H1 (cell line): ENCODE results near the gene MICU2. TPM values are rescaled to one million over a fixed set of nuclear protein-coding genes. Genes with fewer than 3 reads are reported as not detected.

Source experiments
- CTCF ChIA-PET: fragments of 300-600 bp; sonication (Branson Sonifier 250); formaldehyde crosslinking; loops from one replicate; lab custom pipeline; 2021; ENCODE audit not compliant: partially characterized antibody; lab: Charles Lee
- POLR2A ChIA-PET: fragments of 300-600 bp; sonication (Branson Sonifier 250); formaldehyde crosslinking; loops from one replicate; lab custom pipeline; 2021; ENCODE audit warnings: inconsistent platforms; ENCODE audit not compliant: partially characterized antibody; lab: Charles Lee
- DNase-seq, 2 experiments: peaks; one replicate each; pipeline versions ENCODE4 v3.0.0 to v3.0.0-alpha.2; 2010 to 2022; ENCODE audit warnings: low spot score in 2 of 2, low read depth in 1 of 2, mixed read lengths in 1 of 2
- FAIRE-seq: peaks from 2 replicates; lab custom pipeline; 2011; peaks lifted over from hg19 to GRCh38; lab: Jason Lieb, UNC
- H2AFZ ChIP-seq: 2 replicates; pipeline ENCODE4 v1.8.1; 2012; ENCODE audit warnings: low read length, inconsistent platforms
- H2AK5ac ChIP-seq: 2 replicates; pipeline ENCODE4 v1.6.1; 2013; ENCODE audit warnings: low read depth, low read length
- H2BK120ac ChIP-seq: replicated peaks from 2 replicates; pipeline ENCODE3; 2013; ENCODE audit warnings: low read depth, low read length, inconsistent platforms
- H2BK12ac ChIP-seq: 2 replicates; pipeline ENCODE4 v1.6.1; 2013; ENCODE audit warnings: low read depth, low read length
- H2BK15ac ChIP-seq: 2 replicates; pipeline ENCODE4 v1.6.1; 2013; ENCODE audit warnings: low read length
- H2BK20ac ChIP-seq: 2 replicates; pipeline ENCODE4 v1.6.1; 2013; ENCODE audit warnings: low read length
- H2BK5ac ChIP-seq: 2 replicates; pipeline ENCODE4 v1.6.1; 2013; ENCODE audit warnings: low read depth, low read length
- H3K14ac ChIP-seq: 2 replicates; pipeline ENCODE4 v1.6.1; 2013; ENCODE audit warnings: inconsistent platforms; ENCODE audit not compliant: insufficient read length
- H3K18ac ChIP-seq: 2 replicates; pipeline ENCODE4 v1.6.1; 2013; ENCODE audit warnings: low read length; ENCODE audit errors: extremely low read depth
- H3K23ac ChIP-seq: 2 replicates; pipeline ENCODE4 v1.6.1; 2013; ENCODE audit warnings: inconsistent platforms; ENCODE audit not compliant: insufficient read length
- H3K23me2 ChIP-seq: 2 replicates; pipeline ENCODE4 v1.6.1; 2013; ENCODE audit warnings: low read depth, low read length
- H3K27ac ChIP-seq: 2 replicates; pipeline ENCODE4 v1.6.1; 2011; ENCODE audit warnings: low read depth, low read length, inconsistent platforms
- H3K27me3 ChIP-seq, 4 experiments: replicated peaks in 1 of 4; 1 replicate in 1 of 4; 2 replicates in 3 of 4; pipeline versions ENCODE4 v1.6.1 to v1.8.1; 2011 to 2013; ENCODE audit warnings: low read length in 3 of 4, mild to moderate bottlenecking in 3 of 4, inconsistent platforms in 2 of 4, mixed read lengths in 2 of 4, moderate library complexity in 1 of 4; ENCODE audit not compliant: control insufficient read depth in 3 of 4, insufficient read depth in 3 of 4; ENCODE audit errors: extremely low read depth in 1 of 4
- H3K36me3 ChIP-seq, 4 experiments: 2 replicates each; pipeline versions ENCODE4 v1.6.1 to v1.8.1; 2011 to 2013; ENCODE audit warnings: mild to moderate bottlenecking in 4 of 4, low read length in 3 of 4, moderate library complexity in 2 of 4, control low read depth in 1 of 4, inconsistent platforms in 1 of 4; ENCODE audit not compliant: insufficient read depth in 4 of 4, control insufficient read depth in 2 of 4
- H3K4ac ChIP-seq: replicated peaks from 2 replicates; pipeline ENCODE3; 2013; ENCODE audit warnings: low read length, low read depth, mixed read lengths, inconsistent platforms; ENCODE audit not compliant: insufficient read length
- H3K4me1 ChIP-seq, 4 experiments: replicated peaks in 1 of 4; 1 replicate in 1 of 4; 2 replicates in 3 of 4; pipeline versions ENCODE4 v1.6.1 to v1.8.1; 2011 to 2013; ENCODE audit warnings: low read length in 3 of 4, inconsistent platforms in 2 of 4, mixed read lengths in 1 of 4; ENCODE audit not compliant: insufficient read depth in 4 of 4, control insufficient read depth in 3 of 4
- H3K4me2 ChIP-seq, 2 experiments: 2 replicates each; pipeline versions ENCODE4 v1.6.1 to v1.8.1; 2011 to 2013; ENCODE audit warnings: low read depth in 2 of 2, low read length in 2 of 2, control low read depth in 1 of 2, inconsistent platforms in 1 of 2, mild to moderate bottlenecking in 1 of 2; ENCODE audit not compliant: insufficient read depth in 1 of 2
- H3K4me3 ChIP-seq, 4 experiments: fragments of 200-600, 300-600 bp in 1 of 4; sonication (generic), shearing (Covaris generic), sonication (Bioruptor Twin) in 1 of 4; 2 replicates each; pipeline versions ENCODE4 v1.5.1 to v1.8.1; 2011 to 2016; ENCODE audit warnings: low read length in 4 of 4, low read depth in 3 of 4, control low read depth in 2 of 4, inconsistent platforms in 2 of 4, mild to moderate bottlenecking in 2 of 4, mixed read lengths in 1 of 4, moderate library complexity in 1 of 4; ENCODE audit not compliant: insufficient read depth in 2 of 4; ENCODE audit errors: extremely low read depth in 1 of 4
- H3K56ac ChIP-seq: replicated peaks from 2 replicates; pipeline ENCODE3; 2013; ENCODE audit warnings: low read depth, mild to moderate bottlenecking, mixed read lengths, low read length, inconsistent platforms; ENCODE audit not compliant: insufficient read length
- H3K79me1 ChIP-seq: 2 replicates; pipeline ENCODE4 v1.6.1; 2013; ENCODE audit warnings: low read depth, low read length, control low read depth
- H3K79me2 ChIP-seq, 2 experiments: 2 replicates each; pipeline versions ENCODE4 v1.6.1 to v1.8.1; 2012 to 2013; ENCODE audit warnings: low read length in 2 of 2, mild to moderate bottlenecking in 2 of 2, inconsistent platforms in 1 of 2; ENCODE audit not compliant: insufficient read depth in 2 of 2, control insufficient read depth in 1 of 2
- H3K9ac ChIP-seq, 4 experiments: replicated peaks in 1 of 4; 1 replicate in 1 of 4; 2 replicates in 3 of 4; pipeline versions ENCODE4 v1.6.1 to v1.8.1; 2011 to 2013; ENCODE audit warnings: low read depth in 3 of 4, low read length in 3 of 4, control low read depth in 2 of 4, mild to moderate bottlenecking in 2 of 4, moderate library complexity in 2 of 4, inconsistent platforms in 1 of 4; ENCODE audit errors: extremely low read depth in 1 of 4
- H3K9me3 ChIP-seq, 2 experiments: 2 replicates each; pipeline versions ENCODE4 v1.6.1 to v1.8.1; 2012 to 2013; ENCODE audit warnings: mild to moderate bottlenecking in 2 of 2, moderate library complexity in 2 of 2, control low read depth in 1 of 2, inconsistent platforms in 1 of 2, low read depth in 1 of 2, low read length in 1 of 2, mixed read lengths in 1 of 2; ENCODE audit not compliant: insufficient read depth in 2 of 2
- H4K20me1 ChIP-seq, 2 experiments: replicated peaks in 1 of 2; 2 replicates each; pipeline versions ENCODE3 to v1.8.1; 2011 to 2013; ENCODE audit warnings: inconsistent platforms in 2 of 2, low read length in 2 of 2, mild to moderate bottlenecking in 1 of 2; ENCODE audit not compliant: insufficient read depth in 2 of 2, control insufficient read depth in 1 of 2
- H4K5ac ChIP-seq: 2 replicates; pipeline ENCODE4 v1.6.1; 2013; ENCODE audit warnings: low read length, low read depth, mixed read lengths, inconsistent platforms; ENCODE audit not compliant: insufficient read length
- H4K8ac ChIP-seq: 2 replicates; pipeline ENCODE4 v1.8.0; 2013; ENCODE audit warnings: mild to moderate bottlenecking, moderate library complexity, low read length, inconsistent platforms; ENCODE audit not compliant: insufficient read depth; ENCODE audit errors: extremely low read depth
- H4K91ac ChIP-seq: replicated peaks from 2 replicates; pipeline ENCODE3; 2013; ENCODE audit warnings: low read length, mixed read lengths, inconsistent platforms; ENCODE audit not compliant: insufficient read length
- ASH2L ChIP-seq: fragments of 200-600, 300-600 bp; sonication (generic); IDR thresholded peaks from one replicate; pipeline ENCODE4 v1.7.1; 2017; ENCODE audit warnings: low read length
- BRCA1 ChIP-seq: IDR thresholded peaks from 2 replicates; pipeline ENCODE4 v1.6.1; 2012; ENCODE audit warnings: low read depth, low read length, improper control_type of control experiment
- CBX8 ChIP-seq: fragments of 300-800, 300-1000 bp; sonication (generic); IDR thresholded peaks from 2 replicates; pipeline ENCODE4 v1.7.1; 2016; ENCODE audit warnings: low read depth, low read length, borderline replicate concordance
- CHD1 ChIP-seq: IDR thresholded peaks from 2 replicates; pipeline ENCODE4 v1.6.1; 2012; ENCODE audit warnings: low read depth, low read length, improper control_type of control experiment
- EZH2 ChIP-seq: fragments of 200-600 bp; sonication (generic); IDR thresholded peaks from 2 replicates; pipeline ENCODE4 v1.7.1; 2012; ENCODE audit warnings: low read depth, mild to moderate bottlenecking, moderate library complexity, low read length, inconsistent platforms; ENCODE audit not compliant: severe bottlenecking
- FOSL1 ChIP-seq: IDR thresholded peaks from 2 replicates; pipeline ENCODE4 v1.6.1; 2011; ENCODE audit warnings: mild to moderate bottlenecking, low read depth, low read length, moderate library complexity; ENCODE audit not compliant: insufficient read depth
- HDAC2 ChIP-seq, 2 experiments: fragments of 300-600 bp in 1 of 2; sonication (generic) in 1 of 2; IDR thresholded peaks; 2 replicates each; pipeline ENCODE4 v1.6.1; 2011 to 2012; ENCODE audit warnings: low read depth in 2 of 2, low read length in 2 of 2, mild to moderate bottlenecking in 2 of 2, moderate library complexity in 2 of 2, borderline replicate concordance in 1 of 2, inconsistent platforms in 1 of 2
- JUN ChIP-seq: IDR thresholded peaks from 2 replicates; pipeline ENCODE4 v1.6.1; 2011; ENCODE audit warnings: low read depth, mild to moderate bottlenecking, improper control_type of control experiment, low read length
- MAFK ChIP-seq: IDR thresholded peaks from 2 replicates; pipeline ENCODE4 v1.6.1; 2012; ENCODE audit warnings: low read depth, mild to moderate bottlenecking, improper control_type of control experiment, low read length
- NANOG ChIP-seq: IDR thresholded peaks from 2 replicates; pipeline ENCODE4 v1.6.1; 2011; ENCODE audit warnings: low read length, low read depth, mild to moderate bottlenecking, inconsistent platforms; ENCODE audit not compliant: insufficient read depth, poor library complexity, severe bottlenecking
- POLR2AphosphoS5 ChIP-seq: IDR thresholded peaks from 2 replicates; pipeline ENCODE4 v1.6.1; 2011; ENCODE audit warnings: low read depth, low read length
- POU5F1 ChIP-seq: IDR thresholded peaks from 2 replicates; pipeline ENCODE4 v1.6.1; 2011; ENCODE audit warnings: low read depth, mild to moderate bottlenecking, low read length, moderate library complexity
- SUZ12 ChIP-seq: fragments of 200-600 bp; sonication (generic); IDR thresholded peaks from 2 replicates; pipeline ENCODE4 v1.6.1; 2012; ENCODE audit warnings: mild to moderate bottlenecking, inconsistent platforms, low read length, moderate library complexity, mixed read lengths
- TAF7 ChIP-seq: optimal IDR thresholded peaks from 2 replicates; pipeline ENCODE3; 2011; ENCODE audit warnings: low read depth, mild to moderate bottlenecking, inconsistent platforms, low read length, moderate library complexity, borderline replicate concordance
- TCF12 ChIP-seq: IDR thresholded peaks from 2 replicates; pipeline ENCODE4 v1.6.1; 2011; ENCODE audit warnings: low read depth, mild to moderate bottlenecking, low read length
- WGBS, 2 experiments: shearing (Covaris generic) in 1 of 2; methylation state at CpG; one replicate each; pipeline versions ENCODE4 v1.1.6 to v1.1.7; 2013 to 2015; ENCODE audit warnings: low lambda C conversion rate in 2 of 2, mixed read lengths in 2 of 2, inconsistent platforms in 1 of 2, low coverage in 1 of 2, missing lambda C conversion rate in 1 of 2; ENCODE audit not compliant: insufficient replicate concordance in 2 of 2, insufficient coverage in 1 of 2, insufficient read length in 1 of 2; ENCODE audit errors: extremely low coverage in 1 of 2, missing lambda C conversion rate in 1 of 2; 5-methylcytosine and 5-hydroxymethylcytosine counted together
- polyA plus RNA-seq, 7 experiments: library from polyadenylated mRNA; depleted of rRNA in 3 of 7; stranded (reverse) in 5 of 7; unstranded in 2 of 7; fragments of >200 nt in 5 of 7; fragments of 200-250 nt in 2 of 7; gene quantifications; 1 replicate in 5 of 7; 2 replicates in 1 of 7; 4 replicates in 1 of 7; pipeline versions ENCODE4 v1.2.1 to v1.2.3, GENCODE V29; 2011 to 2013; ENCODE audit warnings: missing spikeins in 2 of 7, mixed read lengths in 2 of 7
- total RNA-seq: library from RNA; stranded (reverse); fragmentation: NEBNext Ultra II Directional; extraction: Animal tissue kit (Norgen Biotek cat#: 25700); gene quantifications from 2 replicates; pipeline ENCODE4 v1.2.1, GENCODE V29; 2021

MICU2 gene
- total and polyA plus RNA-seq, 2 of the 8 experiments (the other 6 are each of a cell fraction or from before 2014, with no cell fraction given), result 34.6 to 36.5 TPM

DNA sequence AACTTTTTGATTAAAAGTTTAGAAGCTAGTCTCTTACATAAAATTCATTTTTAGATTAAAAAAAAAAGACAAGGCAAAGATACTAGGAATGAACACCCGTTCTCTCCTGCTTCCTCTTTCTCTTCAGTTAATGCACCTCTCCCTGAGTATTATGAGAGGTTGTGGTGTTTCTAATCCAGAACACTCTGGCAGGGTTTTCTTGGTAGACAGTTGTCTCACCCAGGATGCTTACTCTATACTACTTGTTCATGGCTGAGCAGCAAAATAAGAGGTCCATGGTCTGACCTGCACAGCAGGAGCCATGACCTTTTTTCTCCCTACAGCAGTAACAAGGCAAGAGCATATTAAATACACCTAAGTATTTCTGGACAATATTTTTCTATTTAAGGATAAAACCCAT lies 62.0 kb downstream of the MICU2 start:
- CTCF ChIA-PET, result no interaction called here
- Histone ChIP-seq H3K27me3 (no peaks in the 10 kb centered on the region), H4K91ac (no peak overlapping the region), H2BK20ac (no peak overlapping the region), H3K18ac (no peak overlapping the region), H2BK5ac (no peak overlapping the region), H3K9ac (no peak overlapping the region), H3K9me3 (no peaks in the 10 kb centered on the region), H3K4me1 (no peaks in the 10 kb centered on the region), H2BK12ac (no peak overlapping the region), H3K27ac (no peak overlapping the region), H2AFZ (no peak overlapping the region), H3K79me1 (no peaks in the 10 kb centered on the region), H4K20me1 (peaks cover 0 to 1% of the 10 kb centered on the region in 2 experiments), H4K8ac (no peak overlapping the region), H3K79me2 (peaks cover 0 to 8% of the 10 kb centered on the region in 2 experiments; a peak in 1 of 4 replicates), H3K56ac (no peak overlapping the region), H3K23me2 (no peaks in the 10 kb centered on the region), H3K4me3 (no peak overlapping the region), H2BK15ac (no peak overlapping the region), H3K14ac (no peak overlapping the region), H2BK120ac (no peak overlapping the region), H4K5ac (no peak overlapping the region), H2AK5ac (no peak overlapping the region), H3K4ac (no peak overlapping the region), H3K23ac (no peak overlapping the region), H3K36me3 (no peaks in the 10 kb centered on the region), H3K4me2 (no peak overlapping the region)
- no peak for DNase-seq
- no peak for FAIRE-seq
- POLR2A ChIA-PET, result interaction anchor here (0.5 kb wide), 1 partner anchor 22 kb away, joined by 3 read pairs; no protein-coding TSS in a partner anchor
- WGBS, 2 experiments, result 89% methylated on average over 1 of the region's 1 CpG; no CpG with 5 or more reads in 1 of the 2 experiments
- TF ChIP-seq NANOG (no peak), POLR2AphosphoS5 (no peak), BRCA1 (no peak), CHD1 (no peak), ASH2L (no peak), HDAC2 (IDR thresholded peaks at IDR 0.05; ENCODE audit: borderline replicate concordance in 1 of 2, low read depth in 2 of 2, low read length in 2 of 2) (no peak), EZH2 (no peak), POU5F1 (no peak), SUZ12 (no peak), TAF7 (no peak), CBX8 (no peak), JUN (no peak), FOSL1 (no peak), TCF12 (no peak), MAFK (no peak)
